HepG2 (cell line): ENCODE results near the gene ADAMTS2. TPM values are rescaled to one million over a fixed set of nuclear protein-coding genes. Genes with fewer than 3 reads are reported as not detected.

Source experiments
- ATAC-seq: fragments of 200-7000 bp; cut with Tn5 transposase; 3 replicates; pipeline ENCODE4 v1.9.1; 2020; ENCODE audit warnings: mild to moderate bottlenecking, moderate library complexity
- BruUV-seq: library from RNA; stranded (reverse); fragments of 400-500 nt; replicated peaks from 2 replicates; lab custom pipeline; 2021; lab: Mats Ljungman, UMichigan
- CTCF ChIA-PET: fragments of 300-600 bp; formaldehyde crosslinking; extraction: SDS; loops from one replicate; lab custom pipeline; 2021; ENCODE audit warnings: low total read pairs, inconsistent platforms, low intra/inter-chr PET ratio; lab: Yijun Ruan, JAX
- POLR2A ChIA-PET: fragments of 350-600 bp; sonication (Branson Sonifier 250); formaldehyde crosslinking; loops from one replicate; lab custom pipeline; 2020; ENCODE audit warnings: antibody characterized with exemption, inconsistent platforms; lab: Yijun Ruan, JAX
- DNase-seq: peaks from one replicate; pipeline ENCODE4 v3.0.0-alpha.2; 2015; ENCODE audit warnings: low spot score
- FAIRE-seq: peaks from 3 replicates; lab custom pipeline; 2011; peaks lifted over from hg19 to GRCh38; lab: Jason Lieb, UNC
- H2AFZ ChIP-seq: one replicate; pipeline ENCODE4 v1.6.1; 2011; ENCODE audit warnings: low read length, inconsistent platforms
- H3K27ac ChIP-seq: fragments of 300-600 bp; 3 replicates; pipeline ENCODE4 v1.8.0; 2011; ENCODE audit warnings: mixed run types, mild to moderate bottlenecking, mixed read lengths, low read length, inconsistent platforms; ENCODE audit not compliant: insufficient read depth; ENCODE audit errors: extremely low read length
- H3K27me3 ChIP-seq, 2 experiments: fragments of 200-600 bp in 1 of 2; 2 replicates in 1 of 2; 3 replicates in 1 of 2; pipeline versions ENCODE4 v1.6.0 to v1.8.0; 2011; ENCODE audit warnings: low read length in 2 of 2, mild to moderate bottlenecking in 2 of 2, moderate library complexity in 2 of 2, inconsistent platforms in 1 of 2; ENCODE audit not compliant: insufficient read depth in 2 of 2, control insufficient read depth in 1 of 2
- H3K36me3 ChIP-seq, 2 experiments: fragments of 200-600 bp in 1 of 2; replicated peaks in 1 of 2; 2 replicates in 1 of 2; 3 replicates in 1 of 2; pipeline versions ENCODE4 v1.5.1 to v1.8.0; 2011; ENCODE audit warnings: low read length in 2 of 2, inconsistent platforms in 1 of 2; ENCODE audit not compliant: insufficient read depth in 2 of 2, control insufficient read depth in 1 of 2
- H3K4me1 ChIP-seq: 2 replicates; pipeline ENCODE4 v1.5.1; 2012; ENCODE audit warnings: low read length, inconsistent platforms; ENCODE audit not compliant: insufficient read depth
- H3K4me2 ChIP-seq: 2 replicates; pipeline ENCODE4 v1.6.0; 2011; ENCODE audit warnings: low read depth, low read length, inconsistent platforms
- H3K4me3 ChIP-seq, 3 experiments: fragments of 200-600 bp in 1 of 3; sonication (generic), shearing (Covaris generic) in 1 of 3; replicated peaks in 1 of 3; 2 replicates each; pipeline ENCODE4 v1.5.1; 2011 to 2016; ENCODE audit warnings: low read length in 3 of 3, inconsistent platforms in 2 of 3, low read depth in 2 of 3, mild to moderate bottlenecking in 2 of 3, control low read depth in 1 of 3, mixed read lengths in 1 of 3; ENCODE audit not compliant: insufficient read depth in 1 of 3
- H3K79me2 ChIP-seq: one replicate; pipeline ENCODE4 v1.6.1; 2011; ENCODE audit warnings: low read length, inconsistent platforms; ENCODE audit not compliant: insufficient read depth
- H3K9ac ChIP-seq: 2 replicates; pipeline ENCODE4 v1.6.0; 2011; ENCODE audit warnings: mild to moderate bottlenecking, low read depth, low read length, inconsistent platforms; ENCODE audit not compliant: insufficient read depth
- H3K9me3 ChIP-seq: 2 replicates; pipeline ENCODE4 v1.5.1; 2012; ENCODE audit warnings: mild to moderate bottlenecking, low read length
- H4K20me1 ChIP-seq: 2 replicates; pipeline ENCODE4 v1.6.0; 2011; ENCODE audit warnings: inconsistent platforms, mild to moderate bottlenecking, low read length, moderate library complexity; ENCODE audit not compliant: insufficient read depth
- LCORL ChIP-seq, 2 experiments: fragments of 450-650 bp in 1 of 2; sonication (generic) in 1 of 2; formaldehyde crosslinking in 1 of 2; IDR thresholded peaks; 2 replicates each; pipeline versions ENCODE4 v1.5.0 to v1.6.1; 2017 to 2020; ENCODE audit warnings: antibody characterized with exemption in 1 of 2, missing genetic modification reagents in 1 of 2
- NFYC ChIP-seq: IDR thresholded peaks from 2 replicates; pipeline ENCODE4 v1.6.1; 2016; ENCODE audit warnings: missing genetic modification reagents, missing compliant biosample characterization
- POLR2A ChIP-seq, 2 experiments: IDR thresholded peaks; 2 replicates each; pipeline ENCODE4 v1.6.1; 2011; ENCODE audit warnings: low read depth in 2 of 2, low read length in 2 of 2, mild to moderate bottlenecking in 1 of 2, moderate library complexity in 1 of 2; ENCODE audit not compliant: insufficient read depth in 1 of 2
- PRDM4 ChIP-seq: sonication (generic); formaldehyde crosslinking; IDR thresholded peaks from 2 replicates; pipeline ENCODE4 v1.9.0; 2021; ENCODE audit warnings: missing genetic modification reagents, borderline replicate concordance
- WGBS: methylation state at CpG from one replicate; pipeline ENCODE4 v1.1.6; 2017; ENCODE audit warnings: low lambda C conversion rate; 5-methylcytosine and 5-hydroxymethylcytosine counted together
- in situ Hi-C: cut with HindIII; loops from 2 replicates; pipeline ENCODE4 v1.10.0; 2017; ENCODE audit warnings: low pct_unique_long_range_greater_than_20kb; ENCODE audit not compliant: extremely low pct_ligation_motif_present
- intact Hi-C: fragments of 100-400 bp; cut with micrococcal nuclease; formaldehyde crosslinking; loops from one replicate; pipeline ENCODE4 v1.10.0; 2022; ENCODE audit not compliant: unreplicated experiment
- polyA plus RNA-seq, 8 experiments: library from polyadenylated mRNA; depleted of rRNA in 3 of 8; stranded (reverse) in 7 of 8; unstranded in 1 of 8; fragments of >200 nt; fragmentation: Illumina TruSeq in 4 of 8; extraction: Trizol in 4 of 8; gene quantifications; 2 replicates each; pipeline versions ENCODE4 v1.2.1 to v1.2.3, GENCODE V29; 2011 to 2016; ENCODE audit warnings: low read depth in 4 of 8, missing spikeins in 1 of 8, mixed read lengths in 1 of 8; ENCODE audit not compliant: insufficient read depth in 1 of 8
- total RNA-seq, 5 experiments: library from RNA; depleted of rRNA; stranded (reverse); fragments of >200 nt; fragmentation: Illumina TruSeq; extraction: Trizol; gene quantifications; 2 replicates each; pipeline ENCODE4 v1.2.3, GENCODE V29; 2016; ENCODE audit warnings: low read depth in 1 of 5

The ADAMTS2 gene
- total and polyA plus RNA-seq, 2 of the 13 experiments (the other 11 are each of a cell fraction or from before 2014, with no cell fraction given), result 0.24 to 3.5 TPM

- no peak overlapping the region for H3K9ac ChIP-seq
- H3K9me3 ChIP-seq, result no peaks in the 10 kb centered on the region
- in situ Hi-C loops, result no loop called here
- H3K79me2 ChIP-seq, result no peaks in the 10 kb centered on the region
- no peaks in the 10 kb centered on the region for H4K20me1 ChIP-seq
- POLR2A ChIA-PET, result no interaction called here
- H2AFZ ChIP-seq, result no peak overlapping the region
- ATAC-seq (no peak), FAIRE-seq (no peak), DNase-seq (no peak)
- H3K4me1 ChIP-seq, result no peaks in the 10 kb centered on the region
- no peak overlapping the region for H3K27ac ChIP-seq
- CTCF ChIA-PET, result no interaction called here
- no peak for TF ChIP-seq PRDM4 (CRISPR knock-in tag)
- TF ChIP-seq POLR2A (IDR thresholded peaks at IDR 0.05; ENCODE audit: insufficient read depth in 1 of 2, low read depth in 2 of 2, low read length in 2 of 2), result no peak
- no peak for TF ChIP-seq NFYC (CRISPR knock-in tag)
- no peak for TF ChIP-seq LCORL (IDR thresholded peaks at IDR 0.05)
- TF ChIP-seq LCORL (CRISPR knock-in tag; IDR thresholded peaks at IDR 0.05), result no peak
- 20% methylated on average over 1 of the region's 4 CpGs for WGBS
- H3K27me3 ChIP-seq, result peaks cover 3 to 14% of the 10 kb centered on the region in 2 experiments; a peak in 4 of 5 replicates
- BruUV-seq, result no TSS peak
- no peak overlapping the region for H3K4me2 ChIP-seq
- H3K4me3 ChIP-seq, result no peak overlapping the region
- no peaks in the 10 kb centered on the region; a peak in 1 of 5 replicates for H3K36me3 ChIP-seq
- intact Hi-C loops, result no loop called here
Measured at GRCh38 chr5:179218943-179219330, 126.3 kb downstream of the ADAMTS2 start.
